Measurements from ENCODE around the gene SSR3.

SSR3 gene

GRCh38 chr3:156535162-156535627 lies 19.7 kb downstream of the SSR3 start:
- DNase-seq: peak in 1 of 2 experiments; percentile 16

- DNase-seq: no peak
These were observed 21.7 kb downstream of the SSR3 start for GRCh38 chr3:156533205-156533604.

- DNase-seq: no peak
These were observed 22.2 kb downstream of the SSR3 start for GRCh38 chr3:156532730-156533129.

GRCh38 chr3:156530980-156531379 lies 23.9 kb downstream of the SSR3 start:
- DNase-seq: no peak

GRCh38 chr3:156527060-156527459 lies 27.9 kb downstream of the SSR3 start:
- DNase-seq: no peak

- DNase-seq: no peak
These were observed 29.1 kb downstream of the SSR3 start for GRCh38 chr3:156525808-156526207.

- DNase-seq: no peak
These were observed 32.2 kb downstream of the SSR3 start for GRCh38 chr3:156522673-156523072.

GRCh38 chr3:156519758-156520162 lies 35.2 kb downstream of the SSR3 start:
- DNase-seq: no peak

GRCh38 chr3:156518726-156519125 lies 36.2 kb downstream of the SSR3 start:
- DNase-seq: peak in 1 of 2 experiments; percentile 55

- DNase-seq: no peak
These were observed 38.0 kb downstream of the SSR3 start for GRCh38 chr3:156516961-156517360.

GRCh38 chr3:156516284-156516683 lies 38.6 kb downstream of the SSR3 start:
- peak; percentile 12 to 70 for DNase-seq

GRCh38 chr3:156513619-156514018 lies 41.3 kb downstream of the SSR3 start:
- no peak for DNase-seq

GRCh38 chr3:156511987-156512677 lies 42.8 kb downstream of the SSR3 start:
- DNase-seq: no peak

GRCh38 chr3:156509189-156510174 lies 45.4 kb downstream of the SSR3 start:
- peak; percentile 58 to 79 for DNase-seq

- DNase-seq: no peak
These were observed 47.6 kb downstream of the SSR3 start for GRCh38 chr3:156507285-156507684.

- no peak for DNase-seq
These were observed 56.6 kb downstream of the SSR3 start for GRCh38 chr3:156498307-156498706.

- no peak for DNase-seq
These were observed 57.6 kb downstream of the SSR3 start for GRCh38 chr3:156497326-156497725.

GRCh38 chr3:156495816-156496215 lies 59.1 kb downstream of the SSR3 start:
- no peak for DNase-seq

- DNase-seq: no peak
These were observed 61.0 kb downstream of the SSR3 start for GRCh38 chr3:156493887-156494286.

- DNase-seq: peak; percentile 22 to 82
These were observed 62.1 kb downstream of the SSR3 start for GRCh38 chr3:156492801-156493261.

- DNase-seq: no peak
These were observed 63.7 kb downstream of the SSR3 start for GRCh38 chr3:156491192-156491591.

Measured in NCI-H446 (cell line).